ENCODE data around the gene MRC1. TPM values are rescaled to one million over a fixed set of nuclear protein-coding genes. Genes with fewer than 3 reads are reported as not detected.

Gene MRC1
- total RNA-seq, 1 donor from 2014 or later: 0.07 TPM

DNA sequence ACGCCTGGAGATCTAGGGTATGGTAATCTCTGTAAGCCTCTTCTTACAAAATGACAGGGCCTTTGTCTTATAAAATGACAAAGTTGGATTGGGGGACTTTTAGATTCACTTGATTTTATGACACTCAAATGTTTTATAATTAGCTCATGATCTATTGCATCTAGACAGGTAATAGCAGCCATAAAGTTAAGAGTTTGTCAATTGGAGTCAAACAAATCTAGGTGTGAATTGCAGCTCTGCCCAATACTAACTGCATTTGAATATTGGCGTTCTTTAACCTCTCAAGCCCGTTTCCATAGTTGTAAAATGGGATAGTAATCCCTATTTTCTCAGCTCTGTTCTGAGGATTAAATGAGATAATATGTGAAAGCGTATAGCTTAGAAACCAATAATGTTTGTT is 14.1 kb upstream of the MRC1 start:
- H4K20me1 ChIP-seq (ENCODE audit: insufficient read depth, low read length): no peaks in the 10 kb centered on the region
- FAIRE-seq: no peak
- no peaks in the 10 kb centered on the region for H3K36me3 ChIP-seq (ENCODE audit: insufficient read depth, low read length)
- H3K27ac ChIP-seq (ENCODE audit: low read depth, low read length): no peak overlapping the region
- Mint-ChIP-seq H3K27me3 (ENCODE audit: low read depth, unreplicated experiment) (no peaks in the 10 kb centered on the region), H3K4me1 (ENCODE audit: low read depth, unreplicated experiment) (peaks cover 3% of the 10 kb centered on the region), H3K4me3 (ENCODE audit: unreplicated experiment) (no peak overlapping the region), H3K9me3 (ENCODE audit: unreplicated experiment) (no peaks in the 10 kb centered on the region), H3K27ac (ENCODE audit: unreplicated experiment) (no peak overlapping the region), H3K36me3 (ENCODE audit: low read depth, unreplicated experiment) (no peaks in the 10 kb centered on the region)
- H3K27me3 ChIP-seq (ENCODE audit: insufficient read depth, low read length): no peaks in the 10 kb centered on the region
- no peak overlapping the region for H3K9ac ChIP-seq (ENCODE audit: low read length)
- H3K4me1 ChIP-seq (ENCODE audit: insufficient read depth, low read length): no peaks in the 10 kb centered on the region
- no peak overlapping the region for H2AFZ ChIP-seq (ENCODE audit: low read depth, low read length)
- no peak for DNase-seq (ENCODE audit: low read depth)
- H3K4me3 ChIP-seq (ENCODE audit: insufficient read depth, low read depth, low read length): no peak overlapping the region
- TF ChIP-seq, protein P1, sequence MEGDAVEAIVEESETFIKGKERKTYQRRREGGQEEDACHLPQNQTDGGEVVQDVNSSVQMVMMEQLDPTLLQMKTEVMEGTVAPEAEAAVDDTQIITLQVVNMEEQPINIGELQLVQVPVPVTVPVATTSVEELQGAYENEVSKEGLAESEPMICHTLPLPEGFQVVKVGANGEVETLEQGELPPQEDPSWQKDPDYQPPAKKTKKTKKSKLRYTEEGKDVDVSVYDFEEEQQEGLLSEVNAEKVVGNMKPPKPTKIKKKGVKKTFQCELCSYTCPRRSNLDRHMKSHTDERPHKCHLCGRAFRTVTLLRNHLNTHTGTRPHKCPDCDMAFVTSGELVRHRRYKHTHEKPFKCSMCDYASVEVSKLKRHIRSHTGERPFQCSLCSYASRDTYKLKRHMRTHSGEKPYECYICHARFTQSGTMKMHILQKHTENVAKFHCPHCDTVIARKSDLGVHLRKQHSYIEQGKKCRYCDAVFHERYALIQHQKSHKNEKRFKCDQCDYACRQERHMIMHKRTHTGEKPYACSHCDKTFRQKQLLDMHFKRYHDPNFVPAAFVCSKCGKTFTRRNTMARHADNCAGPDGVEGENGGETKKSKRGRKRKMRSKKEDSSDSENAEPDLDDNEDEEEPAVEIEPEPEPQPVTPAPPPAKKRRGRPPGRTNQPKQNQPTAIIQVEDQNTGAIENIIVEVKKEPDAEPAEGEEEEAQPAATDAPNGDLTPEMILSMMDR (IDR thresholded peaks at IDR 0.05; ENCODE audit: insufficient read depth, low read depth, low read length): no peak
- no peak for TF ChIP-seq EZH2 (IDR thresholded peaks at IDR 0.05; ENCODE audit: insufficient read depth, low read length)
- no peaks in the 10 kb centered on the region for H3K9me3 ChIP-seq (ENCODE audit: insufficient read depth, low read depth, low read length)
- no peak overlapping the region for H3K4me2 ChIP-seq (ENCODE audit: low read length)
- no peaks in the 10 kb centered on the region for H3K79me2 ChIP-seq (ENCODE audit: insufficient read depth, low read length)

DNA sequence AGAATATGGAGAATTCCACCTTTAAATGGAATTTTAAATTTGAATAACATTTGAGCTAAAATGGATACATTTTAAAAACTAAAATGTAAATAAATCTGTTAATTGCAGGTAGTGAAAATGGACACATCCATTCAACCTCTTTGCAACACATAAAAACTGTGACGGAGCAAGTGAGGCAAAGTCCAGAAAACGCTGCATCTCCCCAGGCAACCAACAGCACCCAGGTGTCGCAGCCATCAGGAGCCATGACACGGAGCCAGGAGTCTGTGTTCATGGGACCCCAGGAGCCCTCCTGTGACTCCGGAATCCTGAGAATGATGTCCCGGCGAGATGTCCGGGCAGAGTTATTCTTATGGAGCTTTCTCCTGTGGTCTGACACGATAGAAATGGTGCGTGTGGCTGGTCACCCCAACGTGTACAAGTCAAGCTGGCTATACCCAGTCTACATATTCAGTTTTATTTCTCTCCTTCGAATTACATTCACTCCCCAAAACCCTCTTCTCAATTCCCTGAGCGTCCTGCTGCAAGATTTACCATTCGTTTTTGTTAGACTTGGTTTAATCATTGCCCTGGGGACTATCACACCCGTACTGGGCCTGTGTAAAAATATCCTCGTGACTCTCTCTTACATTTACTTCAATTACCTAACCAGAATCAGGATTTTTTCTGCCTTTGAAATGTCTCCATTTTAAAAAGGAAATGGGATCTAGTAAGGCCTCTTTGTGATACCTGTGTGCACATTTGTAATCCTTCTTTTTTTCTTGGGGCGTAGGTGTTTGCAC is 13.1 kb upstream of the MRC1 start:
- Mint-ChIP-seq H3K9me3 (ENCODE audit: unreplicated experiment) (no peaks in the 10 kb centered on the region), H3K4me3 (ENCODE audit: unreplicated experiment) (no peak overlapping the region), H3K36me3 (ENCODE audit: low read depth, unreplicated experiment) (no peaks in the 10 kb centered on the region)

More for the DNA sequence above, 13.1 kb upstream of the MRC1 start:
- DNase-seq (ENCODE audit: low read depth): no peak
- no peaks in the 10 kb centered on the region for H3K9me3 ChIP-seq (ENCODE audit: insufficient read depth, low read depth, low read length)
- H3K9ac ChIP-seq (ENCODE audit: low read length): no peak overlapping the region
- no peaks in the 10 kb centered on the region for H4K20me1 ChIP-seq (ENCODE audit: insufficient read depth, low read length)
- Mint-ChIP-seq H3K27me3 (ENCODE audit: low read depth, unreplicated experiment) (no peaks in the 10 kb centered on the region), H3K4me1 (ENCODE audit: low read depth, unreplicated experiment) (peaks cover 3% of the 10 kb centered on the region), H3K27ac (ENCODE audit: unreplicated experiment) (no peak overlapping the region)
- TF ChIP-seq, protein P1 (IDR thresholded peaks at IDR 0.05; ENCODE audit: insufficient read depth, low read depth, low read length): no peak
- no peak for TF ChIP-seq EZH2 (IDR thresholded peaks at IDR 0.05; ENCODE audit: insufficient read depth, low read length)
- no peak overlapping the region for H3K4me2 ChIP-seq (ENCODE audit: low read length)
- H3K4me1 ChIP-seq (ENCODE audit: insufficient read depth, low read length): no peaks in the 10 kb centered on the region
- H3K27ac ChIP-seq (ENCODE audit: low read depth, low read length): no peak overlapping the region
- H2AFZ ChIP-seq (ENCODE audit: low read depth, low read length): no peak overlapping the region
- no peaks in the 10 kb centered on the region for H3K36me3 ChIP-seq (ENCODE audit: insufficient read depth, low read length)
- no peaks in the 10 kb centered on the region for H3K79me2 ChIP-seq (ENCODE audit: insufficient read depth, low read length)
- H3K4me3 ChIP-seq (ENCODE audit: insufficient read depth, low read depth, low read length): no peak overlapping the region
- FAIRE-seq: no peak
- no peaks in the 10 kb centered on the region for H3K27me3 ChIP-seq (ENCODE audit: insufficient read depth, low read length)
